OCI-LY3 (cell line): ENCODE measurements around the gene WSB1.

Source experiments
- H2AFZ ChIP-seq: fragments of 200-600, 300-600 bp; shearing (Covaris generic); 2 replicates; pipeline ENCODE4 v1.6.0; 2014; ENCODE audit warnings: antibody characterized with exemption, low read depth, low read length
- H3K27ac ChIP-seq: fragments of 200-600, 300-600 bp; sonication (generic); 2 replicates; pipeline ENCODE4 v1.5.1; 2014; ENCODE audit warnings: mild to moderate bottlenecking, low read length, moderate library complexity, mixed read lengths
- H3K27me3 ChIP-seq: fragments of 200-600, 300-600 bp; sonication (generic); 2 replicates; pipeline ENCODE4 v1.6.1; 2014; ENCODE audit warnings: low read depth, low read length, mixed read lengths
- H3K36me3 ChIP-seq: fragments of 200-600, 300-600 bp; sonication (generic); replicated peaks from 2 replicates; pipeline ENCODE3; 2014; ENCODE audit warnings: low read depth, low read length, mixed read lengths
- H3K4me1 ChIP-seq: fragments of 300-600, 200-600 bp; sonication (generic); 2 replicates; pipeline ENCODE4 v1.6.1; 2014; ENCODE audit warnings: low read length, mixed read lengths
- H3K4me2 ChIP-seq: fragments of 200-600, 300-600 bp; sonication (generic); 2 replicates; pipeline ENCODE4 v1.6.1; 2014; ENCODE audit warnings: low read length, mixed read lengths
- H3K4me3 ChIP-seq: fragments of 300-600, 200-600 bp; sonication (generic); 2 replicates; pipeline ENCODE4 v1.5.1; 2014; ENCODE audit warnings: antibody characterized with exemption, mild to moderate bottlenecking, low read length, moderate library complexity
- H3K79me2 ChIP-seq: fragments of 300-600, 200-600 bp; shearing (Covaris generic); 2 replicates; pipeline ENCODE4 v1.6.1; 2014; ENCODE audit warnings: mild to moderate bottlenecking, low read length, mixed read lengths
- H3K9ac ChIP-seq: fragments of 300-600, 200-600 bp; shearing (Covaris generic); 2 replicates; pipeline ENCODE4 v1.6.0; 2014; ENCODE audit warnings: mild to moderate bottlenecking, low read length, moderate library complexity
- H3K9me3 ChIP-seq: fragments of 200-600, 300-600 bp; shearing (Covaris generic); 2 replicates; pipeline ENCODE4 v1.6.1; 2014; ENCODE audit warnings: low read length, mixed read lengths; ENCODE audit not compliant: insufficient read depth
- H4K20me1 ChIP-seq: fragments of 200-600, 300-600 bp; sonication (generic); 2 replicates; pipeline ENCODE4 v1.6.1; 2016; ENCODE audit warnings: low read length, mixed read lengths; ENCODE audit not compliant: insufficient read depth
- CTCF ChIP-seq: fragments of 200-600, 300-600 bp; sonication (generic); IDR thresholded peaks from 2 replicates; pipeline ENCODE4 v1.5.1; 2014; ENCODE audit warnings: antibody characterized with exemption, low read length, low read depth
- EZH2phosphoT487 ChIP-seq: fragments of 200-600 bp; shearing (Covaris generic); IDR thresholded peaks from 2 replicates; pipeline ENCODE4 v1.6.1; 2018; ENCODE audit warnings: antibody characterized with exemption, mixed run types, low read depth

WSB1 gene

DNA sequence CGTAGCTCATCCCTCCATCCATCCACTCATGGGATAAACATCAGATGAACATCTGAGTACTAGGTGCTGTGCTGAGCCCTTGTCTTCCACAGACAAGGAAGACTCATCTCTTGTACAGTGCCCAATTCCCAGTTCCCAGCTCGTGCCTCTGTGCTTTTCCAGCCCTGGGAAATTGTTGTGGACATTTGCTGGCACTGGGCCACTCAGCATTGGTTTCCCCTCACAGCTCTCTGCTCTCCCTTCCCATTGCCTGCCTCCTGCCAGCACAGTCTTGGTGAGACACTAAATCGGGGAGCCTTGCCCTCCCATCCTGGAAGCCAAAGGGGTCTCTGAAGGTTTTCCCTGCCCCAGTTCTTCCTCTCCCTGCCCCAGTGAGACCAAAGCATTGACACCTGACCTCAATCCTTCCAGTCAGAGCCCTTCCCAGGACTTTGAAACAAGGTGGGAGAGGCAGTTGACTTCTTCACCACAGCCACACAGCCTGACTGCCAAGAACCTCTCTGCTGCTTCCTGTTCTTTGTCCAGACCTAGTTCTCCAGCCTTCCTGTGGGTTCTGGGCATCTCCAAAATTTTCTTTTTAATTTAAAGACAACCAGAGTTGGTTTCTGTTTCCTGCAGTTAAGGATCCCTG, 50.2 kb downstream of the WSB1 start:
- no peak overlapping the region for H3K27ac ChIP-seq
- H3K4me1 ChIP-seq: peaks cover 61% of the 10 kb centered on the region
- no peak overlapping the region for H3K4me3 ChIP-seq
- no peaks in the 10 kb centered on the region for H4K20me1 ChIP-seq
- no peak overlapping the region for H3K4me2 ChIP-seq
- H3K27me3 ChIP-seq: peaks cover 18% of the 10 kb centered on the region
- H3K9ac ChIP-seq: no peak overlapping the region
- H3K36me3 ChIP-seq: no peaks in the 10 kb centered on the region
- H2AFZ ChIP-seq: no peak overlapping the region
- no peaks in the 10 kb centered on the region for H3K79me2 ChIP-seq
- no peaks in the 10 kb centered on the region for H3K9me3 ChIP-seq
- no peak for TF ChIP-seq CTCF

GRCh38 chr17:27345141-27345904, 51.4 kb downstream of the WSB1 start:
- no peaks in the 10 kb centered on the region for H3K79me2 ChIP-seq
- H3K36me3 ChIP-seq: no peaks in the 10 kb centered on the region
- peak overlapping the region; percentile 78 for H2AFZ ChIP-seq
- peaks cover 15% of the 10 kb centered on the region for H3K27me3 ChIP-seq
- H3K4me2 ChIP-seq: peak overlapping the region; percentile 76
- TF ChIP-seq EZH2phosphoT487 (no peak), CTCF (no peak)
- peaks cover 51% of the 10 kb centered on the region for H3K4me1 ChIP-seq
- H3K9ac ChIP-seq: peak overlapping the region; percentile 57
- peak overlapping the region; percentile 69 for H3K4me3 ChIP-seq
- no peaks in the 10 kb centered on the region for H3K9me3 ChIP-seq
- peak overlapping the region; percentile 37 for H3K27ac ChIP-seq
- H4K20me1 ChIP-seq: no peaks in the 10 kb centered on the region

DNA sequence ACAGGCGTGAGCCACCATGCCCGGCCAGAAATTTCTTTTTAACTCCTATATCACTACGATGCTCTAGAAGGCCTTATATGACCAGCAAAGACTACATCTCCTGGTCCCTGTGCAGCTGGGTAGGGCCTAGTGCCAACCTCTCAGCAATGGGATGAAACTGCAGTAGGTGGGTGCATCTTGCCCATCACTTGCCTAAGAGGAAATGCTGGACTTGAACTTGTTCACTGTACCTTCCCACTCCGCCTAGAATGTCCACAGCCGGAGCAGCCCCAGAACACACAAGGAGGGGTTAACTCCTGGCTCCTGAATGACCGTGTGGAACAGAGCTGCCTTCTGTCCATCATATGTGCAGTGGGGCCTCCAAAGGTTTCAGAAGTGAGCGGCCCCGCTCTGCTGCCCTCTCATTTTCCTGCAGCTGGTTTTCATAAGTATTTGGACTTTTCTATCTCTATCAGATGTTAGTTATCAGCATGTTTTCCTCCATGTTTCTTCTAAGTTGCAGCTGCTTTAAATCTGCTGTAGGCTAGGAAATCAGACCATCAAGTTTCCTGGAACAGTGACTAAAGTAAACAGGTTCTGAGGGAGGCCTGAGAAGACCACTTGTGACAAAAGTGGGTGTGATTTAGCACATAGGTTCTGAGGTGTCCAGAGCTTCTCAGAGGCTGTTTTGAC, 52.5 kb downstream of the WSB1 start:
- Histone ChIP-seq H3K4me2 (peak overlapping the region; percentile 25; the same call in 1 of the 2 replicates), H2AFZ (no peak overlapping the region), H3K9ac (no peak overlapping the region), H3K36me3 (no peaks in the 10 kb centered on the region), H3K79me2 (no peaks in the 10 kb centered on the region), H3K4me1 (peaks cover 45% of the 10 kb centered on the region), H3K9me3 (no peaks in the 10 kb centered on the region), H3K4me3 (no peak overlapping the region), H3K27me3 (peaks cover 15% of the 10 kb centered on the region), H3K27ac (no peak overlapping the region), H4K20me1 (no peaks in the 10 kb centered on the region)
- TF ChIP-seq EZH2phosphoT487: no peak

- H3K79me2 ChIP-seq: no peaks in the 10 kb centered on the region
- no peak overlapping the region for H3K27ac ChIP-seq
- H3K36me3 ChIP-seq: no peaks in the 10 kb centered on the region
- no peaks in the 10 kb centered on the region for H4K20me1 ChIP-seq
- no peaks in the 10 kb centered on the region for H3K9me3 ChIP-seq
- H3K9ac ChIP-seq: peak overlapping the region; percentile 60
- no peak for TF ChIP-seq EZH2phosphoT487
- no peak for TF ChIP-seq CTCF
- peaks cover 34% of the 10 kb centered on the region for H3K4me1 ChIP-seq
- H3K4me2 ChIP-seq: peak overlapping the region; percentile 92
- peak overlapping the region; percentile 81 for H3K4me3 ChIP-seq
- peaks cover 14% of the 10 kb centered on the region for H3K27me3 ChIP-seq
- H2AFZ ChIP-seq: peak overlapping the region; percentile 79; the same call in 1 of the 2 replicates
These were observed 54.3 kb downstream of the WSB1 start for GRCh38 chr17:27348196-27348595.
